Lung (tissue), 12 donors: Measurements from ENCODE around the gene ACOT12. TPM values are rescaled to one million over a fixed set of nuclear protein-coding genes. Genes with fewer than 3 reads are reported as not detected.
"Not testable (repeated sequence)": the region's sequence is repeated elsewhere in the genome, so short reads cannot be mapped to it uniquely, and the experiment has no call there.

Source experiments
- ATAC-seq: fragments of 200-7000 bp; cut with Tn5 transposase; one replicate; pipeline ENCODE4 v1.9.1; 2020; ENCODE audit warnings: moderate number of reproducible peaks; ENCODE audit not compliant: insufficient read depth, low FRiP score
- DNase-seq, 3 donors: peaks; one replicate each; pipeline ENCODE4 v3.0.0-alpha.2; 2013 to 2017
- H3K27ac ChIP-seq, 2 donors: one replicate each; pipeline ENCODE4 v1.5.1; 2013; ENCODE audit warnings: mild to moderate bottlenecking in 2 of 2, moderate library complexity in 2 of 2, control low read depth in 1 of 2, inconsistent platforms in 1 of 2, low read depth in 1 of 2, low read length in 1 of 2
- H3K27me3 ChIP-seq, 3 donors: one replicate each; pipeline ENCODE4 v1.5.1; 2013; ENCODE audit warnings: low read length in 2 of 3; ENCODE audit not compliant: control insufficient read depth in 3 of 3, insufficient read depth in 3 of 3
- H3K36me3 ChIP-seq, 4 donors: one replicate each; pipeline ENCODE4 v1.5.1; 2013; ENCODE audit warnings: low read length in 4 of 4, mild to moderate bottlenecking in 1 of 4, moderate library complexity in 1 of 4; ENCODE audit not compliant: control insufficient read depth in 4 of 4, insufficient read depth in 4 of 4
- H3K4me1 ChIP-seq, 5 donors: one replicate each; pipeline ENCODE4 v1.5.1; 2013; ENCODE audit warnings: low read length in 5 of 5, mild to moderate bottlenecking in 2 of 5, moderate library complexity in 1 of 5; ENCODE audit not compliant: control insufficient read depth in 5 of 5, insufficient read depth in 5 of 5
- H3K4me3 ChIP-seq: one replicate; pipeline ENCODE4 v1.5.1; 2013; ENCODE audit warnings: mild to moderate bottlenecking, control low read depth, moderate library complexity
- H3K9ac ChIP-seq, 2 donors: one replicate each; pipeline ENCODE4 v1.5.1; 2013; ENCODE audit warnings: low read length in 2 of 2, control low read depth in 1 of 2; ENCODE audit not compliant: insufficient read depth in 1 of 2
- H3K9me3 ChIP-seq, 4 donors: one replicate each; pipeline ENCODE4 v1.5.1; 2013; ENCODE audit warnings: low read length in 3 of 4, mild to moderate bottlenecking in 1 of 4, moderate library complexity in 1 of 4; ENCODE audit not compliant: control insufficient read depth in 4 of 4, insufficient read depth in 3 of 4
- CTCF ChIP-seq: IDR thresholded peaks from 2 replicates; pipeline ENCODE4 v1.5.1; 2012; ENCODE audit warnings: mild to moderate bottlenecking; ENCODE audit errors: control extremely low read depth, extremely low read depth
- WGBS, 2 donors: extraction: QIAGEN DNeasy Blood & Tissue Kit; methylation state at CpG; one replicate each; pipeline ENCODE4 v1.1.7; 2013; 5-methylcytosine and 5-hydroxymethylcytosine counted together
- polyA plus RNA-seq, 2 donors: library from polyadenylated mRNA; stranded (reverse); fragments of 200-250 nt; gene quantifications; one replicate each; pipeline ENCODE4 v1.2.1, GENCODE V29; 2013
- total RNA-seq, 2 donors: library from RNA; depleted of rRNA in 1 of 2; stranded (reverse); fragments of >200 nt in 1 of 2; gene quantifications; one replicate each; pipeline ENCODE4 v1.2.1, GENCODE V29; 2014 to 2021
- donor health status: control.
- donor health status: control.
- donor health status: Bipolar disorder and iron deficiency.
- donor health status: healthy.
- donor health status: DM: yes; HTN: yes; CAD: no.

The ACOT12 gene
- total and polyA plus RNA-seq, 4 donors = not detected

- WGBS, 2 donors = 94 to 97% methylated on average over 5 of the region's 5 CpGs
Observed at GRCh38 chr5:81345411-81346003, 48.4 kb downstream of the ACOT12 start.

GRCh38 chr5:81344736-81345135 lies 49.2 kb downstream of the ACOT12 start:
- ATAC-seq (no peak), DNase-seq (no peak)
- TF ChIP-seq CTCF = no peak
- Histone ChIP-seq H3K4me1 (no peaks in the 10 kb centered on the region), H3K36me3 (no peaks in the 10 kb centered on the region), H3K27me3 (no peaks in the 10 kb centered on the region), H3K4me3 (no peak overlapping the region), H3K27ac (no peak overlapping the region), H3K9ac (no peak overlapping the region), H3K9me3 (no peaks in the 10 kb centered on the region)
- WGBS, 2 donors = 86 to 94% methylated on average over 12 to 13 of the region's 13 CpGs

More at GRCh38 chr5:81345411-81346003, 48.4 kb downstream of the ACOT12 start:
- Histone ChIP-seq H3K27me3 (no peaks in the 10 kb centered on the region), H3K36me3 (no peaks in the 10 kb centered on the region), H3K9me3 (no peaks in the 10 kb centered on the region), H3K27ac (no peak overlapping the region), H3K9ac (no peak overlapping the region), H3K4me1 (no peaks in the 10 kb centered on the region), H3K4me3 (no peak overlapping the region)
- ATAC-seq (no peak), DNase-seq (no peak)
- no peak for TF ChIP-seq CTCF

- 40 to 45% methylated on average over 3 of the region's 3 CpGs for WGBS, 2 donors
- not testable (repeated sequence) for H3K4me1 ChIP-seq, H3K27ac ChIP-seq, DNase-seq, ATAC-seq, H3K27me3 ChIP-seq, H3K36me3 ChIP-seq, H3K9ac ChIP-seq, H3K4me3 ChIP-seq, H3K9me3 ChIP-seq
Observed at GRCh38 chr5:81338213-81338612, 55.7 kb downstream of the ACOT12 start.

- ATAC-seq (no peak), DNase-seq (no peak)
- no peaks in the 10 kb centered on the region for H3K9me3 ChIP-seq
- WGBS, 2 donors = 81 to 83% methylated on average over 2 of the region's 2 CpGs
- no peak overlapping the region for H3K27ac ChIP-seq
- H3K4me3 ChIP-seq = no peak overlapping the region
- no peak for TF ChIP-seq CTCF
- no peaks in the 10 kb centered on the region for H3K4me1 ChIP-seq
- H3K27me3 ChIP-seq = no peaks in the 10 kb centered on the region
- no peaks in the 10 kb centered on the region for H3K36me3 ChIP-seq
- H3K9ac ChIP-seq = no peak overlapping the region
Observed at GRCh38 chr5:81337803-81338202, 56.1 kb downstream of the ACOT12 start.
